Activated CD4-positive, alpha-beta T cell treated with anti-CD3 and anti-CD28 coated beads, Interleukin-2, amount 50 U/mL, for 48 hours (primary cell): ENCODE data around the gene PPP1R18.
A peak's percentile ranks its signal among the peaks of the same experiment; 100 is the strongest.

Experiments used
- DNase-seq, 2 experiments: peaks; one replicate each; pipeline ENCODE4 v3.0.0-alpha.2; 2020

PPP1R18 gene

GRCh38 chr6:30688569-30688968 is 2.1 kb upstream of the PPP1R18 start:
- DNase-seq, result peak in 1 of 2 experiments; percentile 21

DNA sequence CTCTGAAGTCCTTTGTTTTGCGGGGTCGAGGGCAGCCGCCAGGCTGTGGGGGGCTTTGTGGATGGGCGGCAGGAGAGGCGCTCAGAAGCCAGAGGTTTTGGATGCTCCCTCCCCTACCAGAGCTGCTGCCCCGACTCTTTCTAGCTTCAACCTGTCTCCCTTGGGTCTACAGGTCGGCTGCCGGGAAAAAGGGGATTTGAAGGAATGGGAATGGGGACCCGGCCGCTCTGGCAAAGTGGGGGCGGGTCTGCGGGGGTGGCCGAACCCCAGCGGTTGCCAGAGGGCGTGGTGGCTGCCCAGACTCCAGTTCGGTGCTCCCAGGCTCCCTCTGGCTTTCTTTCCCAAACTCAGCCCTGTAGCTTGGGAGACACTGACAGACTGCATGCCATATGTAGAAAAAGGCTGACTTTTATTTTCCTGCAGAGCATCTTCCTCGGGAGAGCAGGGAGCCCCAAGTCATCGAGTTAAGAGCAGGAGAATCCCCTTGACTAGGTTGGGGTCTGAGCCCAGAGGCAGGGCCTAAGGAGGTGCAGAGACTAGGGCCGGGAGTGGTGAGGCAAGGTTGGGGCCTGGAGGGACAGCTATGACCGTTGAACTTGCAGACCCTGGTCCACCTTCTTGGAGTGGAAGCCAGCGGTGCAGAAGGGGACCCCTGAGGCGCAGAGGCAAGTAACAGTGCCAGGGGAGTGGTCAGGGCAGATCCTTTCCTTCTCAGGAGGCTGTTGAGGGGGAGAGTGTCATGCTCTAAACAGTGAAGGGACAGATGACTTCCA is 1.4 kb upstream of the PPP1R18 start:
- peak in 1 of 2 experiments; percentile 12 for DNase-seq

DNA sequence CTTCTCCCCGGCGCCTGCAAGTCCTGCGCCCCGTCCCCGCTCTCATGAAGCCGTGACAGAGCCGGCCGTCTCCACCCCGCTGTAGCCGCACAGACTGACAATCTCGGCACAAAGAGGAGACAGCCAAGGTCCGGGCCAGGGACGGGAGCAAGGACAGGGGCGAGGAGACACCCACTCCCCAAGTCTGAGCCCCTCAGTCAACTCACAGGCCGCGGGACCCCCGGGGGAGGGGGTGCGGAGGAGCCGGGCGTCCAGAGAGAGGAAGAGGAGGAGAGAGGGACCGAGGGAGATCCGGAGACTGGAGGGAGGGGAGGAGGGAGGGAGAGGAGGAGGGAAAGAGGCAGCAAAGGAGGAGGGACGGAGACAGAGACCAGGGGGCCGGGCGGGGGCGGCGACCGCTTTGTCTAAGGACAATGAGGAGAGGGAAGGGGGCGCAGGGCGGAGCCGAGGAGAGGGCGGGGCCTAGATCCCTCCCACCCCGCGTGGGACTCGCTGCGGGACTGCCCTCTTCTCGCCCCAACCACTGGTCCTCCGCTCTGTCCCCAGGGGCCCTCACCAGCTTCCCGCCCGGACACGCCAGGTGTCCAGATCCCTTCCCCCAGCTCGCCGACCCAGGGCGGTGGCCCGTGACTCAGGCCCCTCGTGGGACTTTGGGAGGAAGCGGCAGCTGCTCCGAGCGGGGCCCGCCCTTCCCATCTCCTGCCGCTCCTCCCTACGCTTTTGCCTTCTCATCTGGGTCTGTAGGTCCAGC is 638 bp upstream of the PPP1R18 start:
- DNase-seq, result peak; percentile 96 to 97

- DNase-seq, result peak; percentile 34 to 47
Observed at GRCh38 chr6:30685157-30686008, 1.1 kb downstream of the PPP1R18 start.

DNA sequence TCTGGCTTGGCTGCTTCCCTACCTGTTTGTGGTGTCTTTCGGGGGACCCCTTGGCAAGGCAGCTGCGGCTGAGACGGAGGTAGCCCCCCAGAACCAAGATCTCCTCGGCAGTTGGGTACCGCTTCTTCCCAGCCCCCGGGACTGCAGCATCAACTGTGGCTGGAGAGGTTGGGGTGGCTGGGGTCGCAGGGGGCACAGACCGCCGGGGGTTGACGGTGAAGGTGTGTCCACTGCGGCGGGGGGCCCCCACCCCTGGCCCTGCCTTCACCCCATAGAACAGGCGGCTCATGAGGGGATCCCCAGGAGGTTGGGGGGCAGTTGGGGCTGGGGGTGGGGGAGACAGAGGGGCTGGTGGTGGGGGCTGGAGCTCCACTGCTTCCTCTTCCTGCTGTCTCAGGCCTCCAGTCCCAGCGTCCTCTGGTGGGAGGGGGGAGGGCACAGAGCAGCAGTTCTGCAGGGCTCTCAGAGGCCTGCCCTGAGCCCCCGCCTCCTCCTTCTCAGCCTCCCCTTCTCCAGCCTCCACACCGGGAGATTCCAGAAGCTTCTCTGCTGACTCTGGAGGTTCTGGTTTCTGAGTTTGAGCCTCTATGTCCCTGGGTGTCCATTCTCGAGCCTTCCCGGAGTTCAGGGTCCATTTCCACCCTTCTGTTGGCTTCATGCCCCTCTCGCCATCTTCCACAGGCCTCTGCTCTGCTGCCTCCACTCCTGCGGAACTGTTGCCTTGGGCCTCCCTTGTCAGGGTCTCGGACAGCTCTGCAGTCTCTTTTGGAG is 1.9 kb downstream of the PPP1R18 start:
- DNase-seq, result peak; percentile 68 to 73

DNA sequence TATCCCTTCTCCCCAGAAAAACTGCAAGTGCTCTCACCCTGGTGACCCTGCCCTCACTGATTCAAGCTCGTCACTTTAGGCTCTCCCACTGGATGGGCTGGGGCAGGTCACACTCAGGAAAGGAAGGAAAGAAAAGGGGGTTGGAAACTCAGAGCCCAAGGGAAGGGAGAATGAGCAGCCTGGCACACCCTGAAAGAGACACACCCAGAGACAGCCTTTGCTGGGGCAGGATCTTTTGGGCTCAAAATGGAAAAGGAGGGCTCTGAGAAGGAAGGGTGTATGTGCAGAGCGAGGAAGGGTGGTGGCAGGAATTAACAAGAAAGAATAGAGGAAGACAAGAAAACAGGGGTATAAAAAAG is 2.5 kb downstream of the PPP1R18 start:
- DNase-seq, result no peak

DNA sequence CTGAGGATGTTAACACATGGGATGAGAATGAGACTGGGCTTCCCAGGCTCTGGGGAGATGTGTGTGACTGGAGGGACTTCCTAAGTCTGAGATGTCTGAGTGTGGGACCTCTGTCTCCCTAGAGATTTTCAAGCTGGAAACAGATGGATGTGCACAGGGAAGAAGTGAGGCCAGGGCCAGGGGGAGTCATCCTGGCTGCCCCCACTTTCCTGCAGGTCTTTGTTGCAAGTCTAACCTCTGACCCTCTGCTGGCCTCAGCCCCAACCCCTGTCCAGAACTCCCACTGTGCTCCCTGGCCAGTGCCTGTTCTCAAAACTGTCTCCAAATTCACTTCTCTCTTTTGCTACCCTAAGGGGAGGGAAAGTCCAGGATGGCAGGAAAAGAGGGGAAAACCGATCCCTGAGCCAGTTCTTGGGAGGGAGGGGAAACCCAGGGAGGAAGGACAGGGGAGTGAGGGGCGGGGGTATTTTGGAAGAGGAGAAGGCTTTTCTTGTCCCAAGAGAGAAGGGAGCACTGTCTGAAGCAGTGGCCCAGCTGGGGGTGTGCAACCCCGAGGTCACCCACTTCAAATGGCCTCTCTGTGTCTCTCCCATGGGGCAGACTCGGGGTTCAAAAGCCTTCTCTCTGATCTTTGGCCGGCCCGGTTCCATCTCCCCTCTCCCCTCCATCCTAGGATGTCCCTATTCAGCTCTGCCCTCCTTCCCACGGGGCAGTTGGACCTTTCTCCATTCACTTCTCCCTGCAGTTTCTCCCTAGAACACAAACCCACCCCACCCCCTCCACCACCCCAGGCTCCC is 3.1 kb downstream of the PPP1R18 start:
- peak in 1 of 2 experiments; percentile 26 for DNase-seq

GRCh38 chr6:30682143-30683117 is 4.0 kb downstream of the PPP1R18 start:
- peak; percentile 85 to 90 for DNase-seq

GRCh38 chr6:30681766-30682142 is 4.7 kb downstream of the PPP1R18 start:
- peak in 1 of 2 experiments; percentile 18 for DNase-seq

DNA sequence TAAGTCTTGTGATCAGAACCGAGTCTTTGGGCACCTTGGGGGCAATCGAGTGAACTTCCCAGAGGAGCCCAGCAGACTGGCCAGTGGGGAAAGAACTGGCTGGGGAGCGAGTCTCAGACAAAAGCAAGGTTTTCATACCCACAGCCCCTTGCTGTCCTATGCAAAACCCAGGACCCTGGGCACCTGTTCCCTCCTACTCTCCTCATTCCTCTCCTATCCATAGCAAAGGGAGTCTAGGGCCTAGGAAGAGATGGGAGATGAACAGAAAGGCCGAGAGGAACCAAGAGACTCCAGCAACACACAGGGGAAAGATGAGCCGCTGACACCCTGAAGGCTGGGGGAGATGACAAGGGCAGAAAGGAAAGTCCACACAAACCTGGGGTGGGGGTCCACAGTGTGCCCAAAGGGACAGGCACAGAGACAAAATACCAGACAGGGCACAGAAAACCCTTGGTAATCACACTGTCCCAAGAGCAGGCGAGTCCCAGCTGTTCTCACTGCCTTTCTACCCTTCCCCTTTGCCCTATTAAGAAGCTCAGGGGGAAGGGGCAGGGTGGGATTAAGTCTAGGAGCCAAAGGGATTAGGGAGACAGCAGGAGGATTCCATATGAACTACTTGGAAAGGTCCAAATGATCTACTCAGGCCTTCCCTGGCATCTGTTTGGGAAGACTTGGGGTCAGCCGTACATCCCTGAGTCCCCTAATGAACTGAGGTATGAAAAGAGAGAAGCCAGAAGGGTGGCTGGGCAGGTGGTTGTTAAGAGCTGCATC is 6.5 kb downstream of the PPP1R18 start:
- DNase-seq, result peak in 1 of 2 experiments; percentile 18

GRCh38 chr6:30678964-30679726 is 7.3 kb downstream of the PPP1R18 start:
- peak; percentile 93 to 94 for DNase-seq

- DNase-seq, result no peak
Observed at GRCh38 chr6:30676660-30677285, 9.7 kb downstream of the PPP1R18 start.

- peak; percentile 90 to 94 for DNase-seq
Observed at GRCh38 chr6:30672445-30673253, 13.8 kb downstream of the PPP1R18 start, which contains the start of gene DHX16. Gene DHX16, minus strand, starts transcription at chr6:30673006. Its CDS starts 165 bp downstream, at chr6:30672841.

GRCh38 chr6:30670760-30671527 is 15.5 kb downstream of the PPP1R18 start:
- no peak for DNase-seq

DNA sequence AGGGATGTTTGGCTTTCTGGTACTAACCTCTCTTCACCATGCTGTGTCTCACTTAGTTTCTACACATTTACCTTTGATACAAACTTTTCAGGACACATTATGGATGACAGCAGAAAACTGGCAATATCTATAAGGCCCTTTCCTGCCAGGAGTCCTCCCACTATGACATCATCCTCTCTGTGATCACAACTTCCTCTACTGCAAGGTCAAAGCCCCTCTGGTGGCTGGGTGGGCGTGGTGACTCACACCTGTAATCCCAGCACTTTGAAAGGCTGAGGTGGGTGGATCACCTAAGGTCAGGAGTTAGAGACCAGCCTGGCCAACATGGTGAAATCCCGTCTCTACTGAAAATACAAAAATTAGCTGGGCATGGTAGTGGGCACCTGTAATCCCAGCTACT is 20.1 kb downstream of the PPP1R18 start:
- DNase-seq, result peak; percentile 49 to 65

DNA sequence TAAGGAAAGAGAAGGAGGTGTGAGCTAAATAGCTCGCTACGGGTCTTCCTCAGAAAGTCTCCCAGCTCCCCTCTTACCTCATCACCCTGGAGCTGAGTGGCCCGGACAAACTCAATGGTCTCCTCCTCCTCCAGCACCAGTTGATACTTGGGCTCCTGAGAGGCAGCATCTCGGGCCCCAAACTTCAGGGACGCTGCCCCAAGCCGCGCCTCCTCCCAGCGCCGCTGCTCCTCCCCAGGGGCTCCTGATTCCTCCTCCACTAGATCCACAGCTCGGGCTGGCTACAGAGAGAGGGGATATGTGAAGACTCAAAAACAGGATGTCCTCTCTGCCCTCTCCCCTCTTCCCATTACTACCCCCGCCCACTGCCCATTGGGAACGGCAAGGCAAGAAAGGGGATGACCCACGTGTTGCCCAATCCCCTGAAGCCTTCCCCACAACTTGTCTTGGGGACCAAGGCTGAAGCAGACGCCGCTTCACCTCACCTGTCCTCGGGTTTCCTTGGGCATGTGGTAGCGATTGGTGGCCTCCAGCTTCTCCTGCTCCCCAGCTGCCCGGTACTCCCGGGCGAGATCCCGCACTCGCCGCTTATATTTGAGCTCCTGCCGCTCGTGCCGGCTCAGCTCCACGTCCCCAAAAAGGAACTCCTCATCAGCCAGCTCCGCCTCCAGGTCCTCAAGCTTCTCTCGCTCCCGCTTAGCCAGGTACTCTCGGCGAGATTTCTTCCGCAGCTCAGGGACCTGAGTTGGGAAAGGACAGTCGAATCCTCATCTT is 21.3 kb downstream of the PPP1R18 start:
- no peak for DNase-seq
